Measurements from ENCODE around the gene TTC22. TPM values are rescaled to one million over a fixed set of nuclear protein-coding genes. Genes with fewer than 3 reads are reported as not detected.

The TTC22 gene
- total RNA-seq, 1 donor from 2014 or later = 1.3 TPM

GRCh38 chr1:54842206-54842915 is 41.2 kb upstream of the TTC22 start:
- Mint-ChIP-seq H3K9me3 (no peaks in the 10 kb centered on the region), H3K36me3 (ENCODE audit: low read depth) (no peaks in the 10 kb centered on the region), H3K4me1 (ENCODE audit: low read depth) (no peaks in the 10 kb centered on the region), H3K27ac (no peak overlapping the region), H3K27me3 (ENCODE audit: low read depth) (no peaks in the 10 kb centered on the region), H3K4me3 (ENCODE audit: low read depth) (no peak overlapping the region)
- no peak for DNase-seq (ENCODE audit: low spot score)
- intact Hi-C loops (cut with micrococcal nuclease) = no loop called here

GRCh38 chr1:54839824-54840223 is 38.7 kb upstream of the TTC22 start:
- intact Hi-C loops (cut with micrococcal nuclease) = no loop called here
- Mint-ChIP-seq H3K27ac (no peak overlapping the region), H3K36me3 (ENCODE audit: low read depth) (no peaks in the 10 kb centered on the region), H3K4me1 (ENCODE audit: low read depth) (no peaks in the 10 kb centered on the region), H3K4me3 (ENCODE audit: low read depth) (no peak overlapping the region), H3K27me3 (ENCODE audit: low read depth) (no peaks in the 10 kb centered on the region), H3K9me3 (no peaks in the 10 kb centered on the region)
- no peak for DNase-seq (ENCODE audit: low spot score)

GRCh38 chr1:54838565-54839180 is 37.5 kb upstream of the TTC22 start:
- intact Hi-C loops (cut with micrococcal nuclease) = no loop called here
- DNase-seq (ENCODE audit: low spot score) = no peak
- Mint-ChIP-seq H3K9me3 (no peaks in the 10 kb centered on the region), H3K27me3 (ENCODE audit: low read depth) (no peaks in the 10 kb centered on the region), H3K4me3 (ENCODE audit: low read depth) (no peak overlapping the region), H3K27ac (no peak overlapping the region), H3K4me1 (ENCODE audit: low read depth) (no peaks in the 10 kb centered on the region), H3K36me3 (ENCODE audit: low read depth) (no peaks in the 10 kb centered on the region)

GRCh38 chr1:54837002-54837853 is 36.1 kb upstream of the TTC22 start:
- Mint-ChIP-seq H3K27me3 (ENCODE audit: low read depth) (no peaks in the 10 kb centered on the region), H3K36me3 (ENCODE audit: low read depth) (no peaks in the 10 kb centered on the region), H3K4me1 (ENCODE audit: low read depth) (no peaks in the 10 kb centered on the region), H3K4me3 (ENCODE audit: low read depth) (no peak overlapping the region), H3K27ac (no peak overlapping the region), H3K9me3 (no peaks in the 10 kb centered on the region)
- intact Hi-C loops (cut with micrococcal nuclease) = no loop called here
- no peak for DNase-seq (ENCODE audit: low spot score)

- Mint-ChIP-seq H3K27ac (no peak overlapping the region), H3K4me1 (ENCODE audit: low read depth) (no peaks in the 10 kb centered on the region), H3K27me3 (ENCODE audit: low read depth) (no peaks in the 10 kb centered on the region), H3K4me3 (ENCODE audit: low read depth) (no peak overlapping the region), H3K9me3 (no peaks in the 10 kb centered on the region), H3K36me3 (ENCODE audit: low read depth) (no peaks in the 10 kb centered on the region)
- no peak for DNase-seq (ENCODE audit: low spot score)
- intact Hi-C loops (cut with micrococcal nuclease) = no loop called here
Measured at GRCh38 chr1:54836594-54836993, 35.5 kb upstream of the TTC22 start.

- Mint-ChIP-seq H3K9me3 (no peaks in the 10 kb centered on the region), H3K27ac (no peak overlapping the region), H3K4me1 (ENCODE audit: low read depth) (no peaks in the 10 kb centered on the region), H3K27me3 (ENCODE audit: low read depth) (no peaks in the 10 kb centered on the region), H3K4me3 (ENCODE audit: low read depth) (no peak overlapping the region), H3K36me3 (ENCODE audit: low read depth) (no peaks in the 10 kb centered on the region)
- intact Hi-C loops (cut with micrococcal nuclease) = no loop called here
- no peak for DNase-seq (ENCODE audit: low spot score)
Measured at GRCh38 chr1:54835970-54836369, 34.8 kb upstream of the TTC22 start.

- H3K27ac Mint-ChIP-seq = no peak overlapping the region
- H3K4me1 Mint-ChIP-seq (ENCODE audit: low read depth) = no peaks in the 10 kb centered on the region
- no peaks in the 10 kb centered on the region for H3K36me3 Mint-ChIP-seq (ENCODE audit: low read depth)
- no peak for DNase-seq (ENCODE audit: low spot score)
- intact Hi-C loops (cut with micrococcal nuclease) = no loop called here
- no peaks in the 10 kb centered on the region for H3K27me3 Mint-ChIP-seq (ENCODE audit: low read depth)
- no peaks in the 10 kb centered on the region for H3K9me3 Mint-ChIP-seq
- no peak overlapping the region for H3K4me3 Mint-ChIP-seq (ENCODE audit: low read depth)
Measured at GRCh38 chr1:54835131-54835898, 34.2 kb upstream of the TTC22 start.

GRCh38 chr1:54834007-54834541 is 33.0 kb upstream of the TTC22 start:
- Mint-ChIP-seq H3K4me1 (ENCODE audit: low read depth) (no peaks in the 10 kb centered on the region), H3K36me3 (ENCODE audit: low read depth) (no peaks in the 10 kb centered on the region), H3K27me3 (ENCODE audit: low read depth) (peaks cover 2% of the 10 kb centered on the region), H3K27ac (no peak overlapping the region), H3K9me3 (no peaks in the 10 kb centered on the region), H3K4me3 (ENCODE audit: low read depth) (no peak overlapping the region)
- intact Hi-C loops (cut with micrococcal nuclease) = no loop called here
- DNase-seq (ENCODE audit: low spot score) = no peak

GRCh38 chr1:54833121-54833520 is 32.0 kb upstream of the TTC22 start:
- intact Hi-C loops (cut with micrococcal nuclease) = no loop called here
- H3K27ac Mint-ChIP-seq = no peak overlapping the region
- H3K36me3 Mint-ChIP-seq (ENCODE audit: low read depth) = no peaks in the 10 kb centered on the region
- H3K4me1 Mint-ChIP-seq (ENCODE audit: low read depth) = no peaks in the 10 kb centered on the region
- DNase-seq (ENCODE audit: low spot score) = no peak
- H3K9me3 Mint-ChIP-seq = peaks cover 5% of the 10 kb centered on the region
- no peak overlapping the region for H3K4me3 Mint-ChIP-seq (ENCODE audit: low read depth)
- peaks cover 2% of the 10 kb centered on the region for H3K27me3 Mint-ChIP-seq (ENCODE audit: low read depth)

GRCh38 chr1:54826226-54826816 is 25.2 kb upstream of the TTC22 start:
- H3K4me3 Mint-ChIP-seq (ENCODE audit: low read depth) = no peak overlapping the region
- no peaks in the 10 kb centered on the region for H3K4me1 Mint-ChIP-seq (ENCODE audit: low read depth)
- DNase-seq (ENCODE audit: low spot score) = no peak
- H3K9me3 Mint-ChIP-seq = peaks cover 39% of the 10 kb centered on the region
- H3K36me3 Mint-ChIP-seq (ENCODE audit: low read depth) = no peaks in the 10 kb centered on the region
- no peak overlapping the region for H3K27ac Mint-ChIP-seq
- intact Hi-C loops (cut with micrococcal nuclease) = no loop called here
- H3K27me3 Mint-ChIP-seq (ENCODE audit: low read depth) = peaks cover 2% of the 10 kb centered on the region

- DNase-seq (ENCODE audit: low spot score) = no peak
- Mint-ChIP-seq H3K9me3 (peaks cover 39% of the 10 kb centered on the region), H3K27me3 (ENCODE audit: low read depth) (peaks cover 4% of the 10 kb centered on the region), H3K36me3 (ENCODE audit: low read depth) (no peaks in the 10 kb centered on the region), H3K4me3 (ENCODE audit: low read depth) (no peak overlapping the region), H3K27ac (no peak overlapping the region), H3K4me1 (ENCODE audit: low read depth) (no peaks in the 10 kb centered on the region)
- intact Hi-C loops (cut with micrococcal nuclease) = no loop called here
Measured at GRCh38 chr1:54825696-54826095, 24.6 kb upstream of the TTC22 start.

- H3K4me3 Mint-ChIP-seq (ENCODE audit: low read depth) = no peak overlapping the region
- no peaks in the 10 kb centered on the region for H3K4me1 Mint-ChIP-seq (ENCODE audit: low read depth)
Measured at GRCh38 chr1:54823670-54824069, 22.5 kb upstream of the TTC22 start.

More at GRCh38 chr1:54823670-54824069, 22.5 kb upstream of the TTC22 start:
- DNase-seq (ENCODE audit: low spot score) = no peak
- Mint-ChIP-seq H3K27me3 (ENCODE audit: low read depth) (peaks cover 5% of the 10 kb centered on the region), H3K27ac (no peak overlapping the region), H3K36me3 (ENCODE audit: low read depth) (no peaks in the 10 kb centered on the region), H3K9me3 (peaks cover 36% of the 10 kb centered on the region)
- intact Hi-C loops (cut with micrococcal nuclease) = no loop called here

All from activated T-helper 2 cell treated with anti-CD3 and anti-CD28 coated beads, Interferon-gamma antibody, Interleukin-2, Interleukin-4, amounts not matched to agents 10 μg/mL and 5 μg/mL and 100 μg/mL, durations not matched to agents 14 hours and 24 hours and 36 hours (primary cell).